B cell (primary cell): ENCODE data around the gene TMEM80. TPM values are rescaled to one million over a fixed set of nuclear protein-coding genes. Genes with fewer than 3 reads are reported as not detected.
"Not testable (repeated sequence)": the region's sequence is repeated elsewhere in the genome, so short reads cannot be mapped to it uniquely, and the experiment has no call there.

Experiments
- ATAC-seq: fragments of 200-7000 bp; cut with Tn5 transposase; one replicate; pipeline ENCODE4 v1.10.0; 2021; ENCODE audit warnings: low read depth, mild to moderate bottlenecking, moderate number of reproducible peaks, moderate library complexity
- CTCF ChIA-PET: fragments of 350-600 bp; sonication (Branson Sonifier 250); formaldehyde crosslinking; loops from one replicate; lab custom pipeline; 2021; ENCODE audit warnings: antibody characterized with exemption, inconsistent platforms; lab: Charles Lee
- POLR2A ChIA-PET: fragments of 350-600 bp; sonication (Branson Sonifier 250); formaldehyde crosslinking; loops from one replicate; lab custom pipeline; 2021; ENCODE audit warnings: antibody characterized with exemption; lab: Charles Lee
- DNase-seq: peaks from one replicate; pipeline ENCODE4 v3.0.0; 2013
- H2AFZ ChIP-seq: 2 replicates; pipeline ENCODE4 v1.6.1; 2012; ENCODE audit warnings: mild to moderate bottlenecking, low read depth, low read length; ENCODE audit not compliant: insufficient read depth, poor library complexity, severe bottlenecking
- H3K27ac ChIP-seq, 2 donors: 1 replicate in 1 of 2; 2 replicates in 1 of 2; pipeline ENCODE4 v1.5.1; 2012 to 2013; ENCODE audit warnings: low read length in 2 of 2, mild to moderate bottlenecking in 2 of 2, moderate library complexity in 1 of 2
- H3K27me3 ChIP-seq, 4 experiments: fragments of 200-600 bp in 1 of 4; sonication (generic) in 1 of 4; replicated peaks in 1 of 4; 1 replicate in 2 of 4; 2 replicates in 2 of 4; pipeline versions ENCODE4 v1.6.1 to v1.7.0; 2013 to 2016; ENCODE audit warnings: low read length in 3 of 4, mild to moderate bottlenecking in 2 of 4, mixed read lengths in 1 of 4, moderate library complexity in 1 of 4; ENCODE audit not compliant: insufficient read depth in 4 of 4, control insufficient read depth in 3 of 4; ENCODE audit errors: control extremely low read depth in 1 of 4
- H3K36me3 ChIP-seq, 2 experiments: replicated peaks in 1 of 2; 1 replicate in 1 of 2; 2 replicates in 1 of 2; pipeline versions ENCODE4 v1.6.1 to v1.7.1; 2013; ENCODE audit warnings: low read length in 1 of 2; ENCODE audit not compliant: insufficient read depth in 2 of 2, control insufficient read depth in 1 of 2; ENCODE audit errors: control extremely low read depth in 1 of 2, extremely low read depth in 1 of 2
- H3K4me1 ChIP-seq, 2 donors: fragments of 200-600 bp in 1 of 2; sonication (generic) in 1 of 2; 1 replicate in 1 of 2; 2 replicates in 1 of 2; pipeline versions ENCODE4 v1.5.1 to v1.6.1; 2013 to 2017; ENCODE audit warnings: low read length in 2 of 2; ENCODE audit not compliant: control insufficient read depth in 2 of 2, insufficient read depth in 2 of 2
- H3K4me2 ChIP-seq: replicated peaks from 2 replicates; pipeline ENCODE3; 2012; ENCODE audit warnings: mild to moderate bottlenecking, low read depth, low read length; ENCODE audit not compliant: poor library complexity, severe bottlenecking
- H3K4me3 ChIP-seq, 5 experiments: fragments of 200-600 bp in 1 of 5; sonication (generic) in 1 of 5; 1 replicate in 3 of 5; 2 replicates in 2 of 5; pipeline versions ENCODE4 v1.5.1 to v1.7.0; 2011 to 2016; ENCODE audit warnings: low read length in 4 of 5, mild to moderate bottlenecking in 4 of 5, low read depth in 2 of 5, control low read depth in 1 of 5, moderate library complexity in 1 of 5; ENCODE audit not compliant: insufficient read depth in 1 of 5; ENCODE audit errors: control extremely low read depth in 1 of 5, extremely low read depth in 1 of 5
- H3K79me2 ChIP-seq: fragments of 200-600 bp; sonication (generic); one replicate; pipeline ENCODE4 v1.6.0; 2016; ENCODE audit warnings: low read length; ENCODE audit not compliant: control insufficient read depth, insufficient read depth
- H3K9ac ChIP-seq: fragments of 200-600 bp; sonication (generic); 2 replicates; pipeline ENCODE4 v1.6.1; 2017; ENCODE audit warnings: mild to moderate bottlenecking, low read length, moderate library complexity
- H3K9me3 ChIP-seq, 3 donors: one replicate each; pipeline versions ENCODE4 v1.6.1 to v1.7.1; 2013; ENCODE audit warnings: low read length in 2 of 3; ENCODE audit not compliant: control insufficient read depth in 2 of 3, insufficient read depth in 1 of 3; ENCODE audit errors: control extremely low read depth in 1 of 3
- H4K20me1 ChIP-seq: 2 replicates; pipeline ENCODE4 v1.6.0; 2012; ENCODE audit warnings: mild to moderate bottlenecking, low read length; ENCODE audit not compliant: insufficient read depth, control insufficient read depth, poor library complexity, severe bottlenecking
- H3K27ac Mint-ChIP-seq: one replicate; pipeline ENCODE4 v1.8.0; 2021; ENCODE audit warnings: mixed read lengths
- H3K27me3 Mint-ChIP-seq: one replicate; pipeline ENCODE4 v1.8.0; 2021; ENCODE audit warnings: mixed read lengths
- H3K4me1 Mint-ChIP-seq: one replicate; pipeline ENCODE4 v1.8.0; 2021; ENCODE audit warnings: mixed read lengths
- H3K4me3 Mint-ChIP-seq: one replicate; pipeline ENCODE4 v1.8.0; 2021; ENCODE audit warnings: mixed read lengths
- H3K9me3 Mint-ChIP-seq: one replicate; pipeline ENCODE4 v1.8.0; 2022; ENCODE audit warnings: mixed read lengths; ENCODE audit not compliant: insufficient read depth
- EZH2 ChIP-seq: IDR thresholded peaks from 2 replicates; pipeline ENCODE4 v1.6.1; 2012; ENCODE audit warnings: borderline replicate concordance, low read depth, mild to moderate bottlenecking, moderate library complexity, low read length; ENCODE audit not compliant: insufficient read depth, poor library complexity, severe bottlenecking
- WGBS: methylation state at CpG from one replicate; pipeline ENCODE4 v1.1.5; 2013; ENCODE audit warnings: missing lambda C conversion rate; ENCODE audit not compliant: insufficient coverage; 5-methylcytosine and 5-hydroxymethylcytosine counted together
- intact Hi-C: fragments of 100-400 bp; cut with micrococcal nuclease; formaldehyde crosslinking; loops from one replicate; pipeline ENCODE4 v1.10.0; 2022
- polyA plus RNA-seq: library from polyadenylated mRNA; depleted of rRNA; stranded (reverse); fragments of >200 nt; gene quantifications from 2 replicates; pipeline ENCODE4 v1.2.3, GENCODE V29; 2012
- total RNA-seq, 2 donors: library from RNA; stranded (reverse); fragments of 120-200 nt in 1 of 2; gene quantifications; 1 replicate in 1 of 2; 2 replicates in 1 of 2; pipeline versions ENCODE4 v1.2.3 to v1.2.4, GENCODE V29; 2013 to 2022
- TF ChIP-seq, protein P1 (sequence below): fragments of 200-600 bp; IDR thresholded peaks from one replicate; pipeline ENCODE4 v1.8.0; 2022; ENCODE audit warnings: antibody characterized with exemption, mild to moderate bottlenecking

Gene TMEM80
- total and polyA plus RNA-seq, 2 donors (not counting 1 experiment from before 2014, with no cell fraction given), result 72.5 to 84.1 TPM

DNA sequence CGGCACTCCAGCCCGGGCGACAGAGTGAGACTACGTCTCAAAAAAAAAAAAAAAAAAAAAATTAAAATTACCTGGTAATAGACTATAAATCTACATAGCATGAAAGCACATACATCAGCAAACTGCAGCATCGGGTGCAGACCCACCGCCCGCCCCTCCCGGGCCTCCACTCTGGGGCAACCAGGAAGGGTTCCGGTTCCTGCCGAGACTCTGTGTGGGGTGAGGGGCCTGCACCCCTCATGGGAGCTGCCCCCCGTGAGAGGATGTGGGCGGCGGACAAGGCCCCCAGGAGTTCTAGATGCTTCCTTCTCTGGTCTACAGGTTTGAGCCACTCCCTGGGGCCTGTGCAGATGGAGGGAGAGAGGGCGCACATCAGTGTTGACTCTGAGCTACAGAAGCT lies 49.4 kb upstream of the TMEM80 start:
- Histone ChIP-seq H3K4me3 (no peak overlapping the region), H4K20me1 (peaks cover 4% of the 10 kb centered on the region), H3K9ac (no peak overlapping the region), H3K36me3 (peaks cover 0 to 9% of the 10 kb centered on the region in 2 experiments), H3K4me1 (peaks cover under 1 to 8% of the 10 kb centered on the region in 2 donors), H3K27ac (no peak overlapping the region), H2AFZ (no peak overlapping the region), H3K9me3 (no peaks in the 10 kb centered on the region), H3K4me2 (peak overlapping the region; percentile 49), H3K79me2 (peaks cover 2% of the 10 kb centered on the region), H3K27me3 (no peaks in the 10 kb centered on the region)
- DNase-seq (no peak), ATAC-seq (no peak)
- no peaks in the 10 kb centered on the region for H3K27me3 Mint-ChIP-seq
- no peaks in the 10 kb centered on the region for H3K9me3 Mint-ChIP-seq
- intact Hi-C loops, result no loop called here
- H3K27ac Mint-ChIP-seq, result no peak overlapping the region
- ChIA-PET POLR2A (interaction anchor here (0.5 to 0.6 kb wide), 2 partner anchors 66 to 73 kb away, joined by 3 to 5 read pairs; no protein-coding TSS in a partner anchor), CTCF (interaction anchor here (1.0 to 1.1 kb wide), 2 partner anchors 15 to 82 kb away, joined by 3 to 5 read pairs; no protein-coding TSS in a partner anchor)
- 16% methylated on average over 9 of the region's 14 CpGs for WGBS
- H3K4me3 Mint-ChIP-seq, result no peak overlapping the region
- peaks cover 2% of the 10 kb centered on the region for H3K4me1 Mint-ChIP-seq
- TF ChIP-seq, protein P1, sequence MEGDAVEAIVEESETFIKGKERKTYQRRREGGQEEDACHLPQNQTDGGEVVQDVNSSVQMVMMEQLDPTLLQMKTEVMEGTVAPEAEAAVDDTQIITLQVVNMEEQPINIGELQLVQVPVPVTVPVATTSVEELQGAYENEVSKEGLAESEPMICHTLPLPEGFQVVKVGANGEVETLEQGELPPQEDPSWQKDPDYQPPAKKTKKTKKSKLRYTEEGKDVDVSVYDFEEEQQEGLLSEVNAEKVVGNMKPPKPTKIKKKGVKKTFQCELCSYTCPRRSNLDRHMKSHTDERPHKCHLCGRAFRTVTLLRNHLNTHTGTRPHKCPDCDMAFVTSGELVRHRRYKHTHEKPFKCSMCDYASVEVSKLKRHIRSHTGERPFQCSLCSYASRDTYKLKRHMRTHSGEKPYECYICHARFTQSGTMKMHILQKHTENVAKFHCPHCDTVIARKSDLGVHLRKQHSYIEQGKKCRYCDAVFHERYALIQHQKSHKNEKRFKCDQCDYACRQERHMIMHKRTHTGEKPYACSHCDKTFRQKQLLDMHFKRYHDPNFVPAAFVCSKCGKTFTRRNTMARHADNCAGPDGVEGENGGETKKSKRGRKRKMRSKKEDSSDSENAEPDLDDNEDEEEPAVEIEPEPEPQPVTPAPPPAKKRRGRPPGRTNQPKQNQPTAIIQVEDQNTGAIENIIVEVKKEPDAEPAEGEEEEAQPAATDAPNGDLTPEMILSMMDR, result no peak
- TF ChIP-seq EZH2, result no peak

DNA sequence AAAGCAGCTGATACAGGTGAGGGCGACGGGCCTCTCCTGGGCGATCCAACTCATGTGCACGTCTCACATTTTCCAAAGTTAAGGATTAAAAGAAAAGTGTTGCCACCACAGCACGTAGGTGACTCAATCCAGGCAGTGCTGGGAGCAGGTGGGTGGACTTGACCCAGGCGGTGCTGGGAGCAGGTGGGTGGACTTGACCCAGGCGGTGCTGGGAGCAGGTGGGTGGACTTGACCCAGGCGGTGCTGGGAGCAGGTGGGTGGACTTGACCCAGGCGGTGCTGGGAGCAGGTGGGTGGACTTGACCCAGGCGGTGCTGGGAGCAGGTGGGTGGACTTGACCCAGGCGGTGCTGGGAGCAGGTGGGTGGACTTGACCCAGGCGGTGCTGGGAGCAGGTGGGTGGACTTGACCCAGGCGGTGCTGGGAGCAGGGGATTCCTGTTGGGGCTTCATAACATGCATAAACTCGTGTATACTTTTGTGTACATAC lies 47.9 kb upstream of the TMEM80 start:
- H3K27ac Mint-ChIP-seq, H3K9ac ChIP-seq, H3K27ac ChIP-seq, intact Hi-C loops, H3K27me3 ChIP-seq, H4K20me1 ChIP-seq, H3K79me2 ChIP-seq, POLR2A ChIA-PET, ATAC-seq, H3K4me3 Mint-ChIP-seq, H3K4me3 ChIP-seq, H3K9me3 ChIP-seq, H3K9me3 Mint-ChIP-seq, H3K4me1 ChIP-seq, H3K4me2 ChIP-seq, DNase-seq, H2AFZ ChIP-seq, H3K4me1 Mint-ChIP-seq, H3K27me3 Mint-ChIP-seq, CTCF ChIA-PET: not testable (repeated sequence)
- WGBS, result 92% methylated on average over 7 of the region's 14 CpGs
- peaks cover 0 to 11% of the 10 kb centered on the region in 2 experiments for H3K36me3 ChIP-seq
